ENCODE data around the gene TMEM81.

The TMEM81 gene

GRCh38 chr1:205127646-205128045, 43.4 kb upstream of the TMEM81 start:
- no peak for TF ChIP-seq FOXP2 (optimal IDR thresholded peaks at IDR 0.05; ENCODE audit: borderline replicate concordance, extremely low read depth, extremely low read length, insufficient read depth)
- no peak for TF ChIP-seq POLR2AphosphoS5 (IDR thresholded peaks at IDR 0.05; ENCODE audit: low read depth, low read length)
- TF ChIP-seq SIN3A (IDR thresholded peaks at IDR 0.05; ENCODE audit: borderline replicate concordance, insufficient read depth, low read length), result no peak
- TF ChIP-seq TAF1 (IDR thresholded peaks at IDR 0.05; ENCODE audit: borderline replicate concordance, insufficient read depth, low read length), result no peak
- TF ChIP-seq, protein P1, sequence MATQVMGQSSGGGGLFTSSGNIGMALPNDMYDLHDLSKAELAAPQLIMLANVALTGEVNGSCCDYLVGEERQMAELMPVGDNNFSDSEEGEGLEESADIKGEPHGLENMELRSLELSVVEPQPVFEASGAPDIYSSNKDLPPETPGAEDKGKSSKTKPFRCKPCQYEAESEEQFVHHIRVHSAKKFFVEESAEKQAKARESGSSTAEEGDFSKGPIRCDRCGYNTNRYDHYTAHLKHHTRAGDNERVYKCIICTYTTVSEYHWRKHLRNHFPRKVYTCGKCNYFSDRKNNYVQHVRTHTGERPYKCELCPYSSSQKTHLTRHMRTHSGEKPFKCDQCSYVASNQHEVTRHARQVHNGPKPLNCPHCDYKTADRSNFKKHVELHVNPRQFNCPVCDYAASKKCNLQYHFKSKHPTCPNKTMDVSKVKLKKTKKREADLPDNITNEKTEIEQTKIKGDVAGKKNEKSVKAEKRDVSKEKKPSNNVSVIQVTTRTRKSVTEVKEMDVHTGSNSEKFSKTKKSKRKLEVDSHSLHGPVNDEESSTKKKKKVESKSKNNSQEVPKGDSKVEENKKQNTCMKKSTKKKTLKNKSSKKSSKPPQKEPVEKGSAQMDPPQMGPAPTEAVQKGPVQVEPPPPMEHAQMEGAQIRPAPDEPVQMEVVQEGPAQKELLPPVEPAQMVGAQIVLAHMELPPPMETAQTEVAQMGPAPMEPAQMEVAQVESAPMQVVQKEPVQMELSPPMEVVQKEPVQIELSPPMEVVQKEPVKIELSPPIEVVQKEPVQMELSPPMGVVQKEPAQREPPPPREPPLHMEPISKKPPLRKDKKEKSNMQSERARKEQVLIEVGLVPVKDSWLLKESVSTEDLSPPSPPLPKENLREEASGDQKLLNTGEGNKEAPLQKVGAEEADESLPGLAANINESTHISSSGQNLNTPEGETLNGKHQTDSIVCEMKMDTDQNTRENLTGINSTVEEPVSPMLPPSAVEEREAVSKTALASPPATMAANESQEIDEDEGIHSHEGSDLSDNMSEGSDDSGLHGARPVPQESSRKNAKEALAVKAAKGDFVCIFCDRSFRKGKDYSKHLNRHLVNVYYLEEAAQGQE (IDR thresholded peaks at IDR 0.05; ENCODE audit: insufficient read depth in 1 of 2, low read depth in 2 of 2, low read length in 2 of 2), result no peak

DNA sequence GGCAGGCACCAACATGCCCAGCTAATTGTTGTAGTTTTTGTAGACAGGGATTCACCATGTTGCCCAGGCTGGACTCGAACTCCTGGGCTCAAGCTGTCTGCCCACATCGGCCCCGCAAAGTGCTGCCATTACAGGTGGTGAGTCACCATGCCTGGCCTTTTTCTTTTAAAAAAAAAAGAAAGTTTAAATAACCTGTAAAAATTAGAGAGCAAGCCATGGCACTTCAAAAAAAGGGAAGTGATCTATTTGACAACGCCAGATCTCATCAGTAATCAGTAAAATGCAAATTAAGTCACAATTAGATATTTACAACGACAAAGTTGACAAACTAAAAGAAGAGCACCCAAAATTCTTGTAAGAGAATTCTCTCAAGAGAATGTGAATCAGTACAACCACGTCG, 40.5 kb upstream of the TMEM81 start:
- no peak for TF ChIP-seq POLR2AphosphoS5 (IDR thresholded peaks at IDR 0.05; ENCODE audit: low read depth, low read length)
- TF ChIP-seq, protein P1 (IDR thresholded peaks at IDR 0.05; ENCODE audit: insufficient read depth in 1 of 2, low read depth in 2 of 2, low read length in 2 of 2), result no peak
- TF ChIP-seq FOXP2 (optimal IDR thresholded peaks at IDR 0.05; ENCODE audit: borderline replicate concordance, extremely low read depth, extremely low read length, insufficient read depth), result no peak
- no peak for TF ChIP-seq SIN3A (IDR thresholded peaks at IDR 0.05; ENCODE audit: borderline replicate concordance, insufficient read depth, low read length)
- no peak for TF ChIP-seq TAF1 (IDR thresholded peaks at IDR 0.05; ENCODE audit: borderline replicate concordance, insufficient read depth, low read length)

- TF ChIP-seq FOXP2 (optimal IDR thresholded peaks at IDR 0.05; ENCODE audit: borderline replicate concordance, extremely low read depth, extremely low read length, insufficient read depth) (no peak), SIN3A (IDR thresholded peaks at IDR 0.05; ENCODE audit: borderline replicate concordance, insufficient read depth, low read length) (no peak), TAF1 (IDR thresholded peaks at IDR 0.05; ENCODE audit: borderline replicate concordance, insufficient read depth, low read length) (no peak), POLR2AphosphoS5 (IDR thresholded peaks at IDR 0.05; ENCODE audit: low read depth, low read length) (no peak)
- TF ChIP-seq, protein P1 (IDR thresholded peaks at IDR 0.05; ENCODE audit: insufficient read depth in 1 of 2, low read depth in 2 of 2, low read length in 2 of 2), result no peak
Measured at GRCh38 chr1:205122489-205122882, 38.2 kb upstream of the TMEM81 start.

GRCh38 chr1:205121660-205122488, 37.6 kb upstream of the TMEM81 start, which contains the start of gene RBBP5:
Gene RBBP5 (minus strand): TSS chr1:205121978. CDS start chr1:205121873, 105 bp downstream.
- TF ChIP-seq SIN3A (IDR thresholded peaks at IDR 0.05; ENCODE audit: borderline replicate concordance, insufficient read depth, low read length), result peak; percentile 85; the same call in 1 of the 2 replicates
- TF ChIP-seq, protein P1 (IDR thresholded peaks at IDR 0.05; ENCODE audit: insufficient read depth in 1 of 2, low read depth in 2 of 2, low read length in 2 of 2), result 0 out of 4 replicates have a peak, but pooled peaks of 1 of the 2 experiments have one; percentile 27
- TF ChIP-seq POLR2AphosphoS5 (IDR thresholded peaks at IDR 0.05; ENCODE audit: low read depth, low read length), result peak; percentile 85
- TF ChIP-seq FOXP2 (optimal IDR thresholded peaks at IDR 0.05; ENCODE audit: borderline replicate concordance, extremely low read depth, extremely low read length, insufficient read depth), result peak; percentile 97
- peak; percentile 61; the same call in 1 of the 2 replicates for TF ChIP-seq TAF1 (IDR thresholded peaks at IDR 0.05; ENCODE audit: borderline replicate concordance, insufficient read depth, low read length)
